ENCODE measurements around the gene LPXN.

Gene LPXN

DNA sequence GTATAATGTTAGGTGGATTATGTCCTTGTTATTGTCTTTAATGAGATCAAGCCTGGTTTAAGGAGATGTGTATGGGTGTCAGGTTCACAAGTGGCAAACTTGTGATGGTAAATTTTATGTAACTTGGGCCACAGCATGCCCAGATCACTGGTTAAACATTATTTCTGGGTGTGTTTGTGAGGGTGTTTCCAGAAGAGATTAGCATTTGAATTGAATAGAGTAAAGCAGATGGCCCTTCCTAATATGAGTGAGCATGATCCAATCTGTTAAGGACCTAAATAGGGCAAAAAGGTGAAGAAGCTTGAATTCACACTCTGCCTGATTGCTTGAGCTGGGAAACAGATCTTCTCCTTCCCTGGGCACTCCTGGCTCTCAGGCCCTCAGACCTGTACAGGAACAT is 88.5 kb downstream of the LPXN start:
- no peak for TF ChIP-seq POLR2A (IDR thresholded peaks at IDR 0.05; ENCODE audit: low read depth, low read length)
- DNase-seq (ENCODE audit: insufficient read length, low spot score) (no peak), FAIRE-seq (no peak)

DNA sequence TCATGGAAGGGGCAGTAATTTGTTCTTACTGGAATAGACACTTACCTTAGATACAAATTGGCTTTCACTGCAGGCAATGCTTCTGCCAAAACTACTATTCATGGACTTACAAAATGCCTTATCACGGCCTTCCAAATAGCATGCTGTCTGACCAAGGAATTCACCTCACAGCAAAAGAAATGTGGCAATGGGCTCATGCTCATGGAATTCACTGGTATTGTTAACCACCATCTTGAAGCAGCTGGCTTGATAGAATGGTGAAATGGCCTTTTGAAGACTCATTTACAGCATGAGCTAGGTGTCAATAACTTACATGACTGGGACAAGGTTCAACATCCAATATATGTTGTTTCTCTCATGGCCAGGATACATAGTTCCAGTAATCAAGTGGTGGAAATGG is 89.7 kb downstream of the LPXN start:
- DNase-seq (ENCODE audit: insufficient read length, low spot score) (no peak), FAIRE-seq (no peak)
- no peak for TF ChIP-seq POLR2A (IDR thresholded peaks at IDR 0.05; ENCODE audit: low read depth, low read length)
